Keratinocyte (primary cell): ENCODE data around the gene TPI1. TPM values are rescaled to one million over a fixed set of nuclear protein-coding genes. Genes with fewer than 3 reads are reported as not detected.

Source experiments
- DNase-seq: peaks from one replicate; pipeline ENCODE4 v3.0.0-alpha.2; 2011; ENCODE audit warnings: low read depth, missing footprints, low spot score
- FAIRE-seq: peaks from 2 replicates; lab custom pipeline; 2011; peaks lifted over from hg19 to GRCh38; lab: Jason Lieb, UNC
- H2AFZ ChIP-seq: 2 replicates; pipeline ENCODE4 v1.6.0; 2012; ENCODE audit warnings: low read length, control low read depth, inconsistent platforms; ENCODE audit not compliant: control insufficient read depth
- H3K27ac ChIP-seq: 2 replicates; pipeline ENCODE4 v1.5.1; 2011; ENCODE audit warnings: low read length; ENCODE audit not compliant: control insufficient read depth, insufficient read depth
- H3K27me3 ChIP-seq: 3 replicates; pipeline ENCODE4 v1.6.0; 2011; ENCODE audit warnings: low read length; ENCODE audit not compliant: control insufficient read depth, insufficient read depth; ENCODE audit errors: extremely low read depth
- H3K36me3 ChIP-seq, 2 experiments: 2 replicates in 1 of 2; 3 replicates in 1 of 2; pipeline ENCODE4 v1.5.1; 2011; ENCODE audit warnings: low read length in 2 of 2, mild to moderate bottlenecking in 1 of 2; ENCODE audit not compliant: control insufficient read depth in 2 of 2, insufficient read depth in 2 of 2; ENCODE audit errors: extremely low read depth in 1 of 2
- H3K4me1 ChIP-seq: 3 replicates; pipeline ENCODE4 v1.5.1; 2011; ENCODE audit warnings: low read length; ENCODE audit not compliant: control insufficient read depth, insufficient read depth; ENCODE audit errors: extremely low read depth
- H3K4me2 ChIP-seq: 3 replicates; pipeline ENCODE4 v1.6.0; 2011; ENCODE audit warnings: low read depth, low read length; ENCODE audit not compliant: control insufficient read depth, insufficient read depth; ENCODE audit errors: extremely low read depth
- H3K4me3 ChIP-seq, 3 experiments: fragments of 200-600 bp in 1 of 3; sonication (generic) in 1 of 3; 2 replicates in 2 of 3; 3 replicates in 1 of 3; pipeline ENCODE4 v1.5.1; 2011 to 2016; ENCODE audit warnings: low read length in 3 of 3, mild to moderate bottlenecking in 3 of 3, control low read depth in 2 of 3, inconsistent platforms in 1 of 3, low read depth in 1 of 3, mixed read lengths in 1 of 3, mixed run types in 1 of 3, moderate library complexity in 1 of 3; ENCODE audit not compliant: control insufficient read depth in 2 of 3, insufficient read depth in 2 of 3; ENCODE audit errors: extremely low read depth in 1 of 3
- H3K79me2 ChIP-seq: 2 replicates; pipeline ENCODE4 v1.6.0; 2012; ENCODE audit warnings: low read length; ENCODE audit not compliant: control insufficient read depth, insufficient read depth
- H3K9ac ChIP-seq: 3 replicates; pipeline ENCODE4 v1.6.0; 2011; ENCODE audit warnings: low read length; ENCODE audit not compliant: control insufficient read depth, insufficient read depth; ENCODE audit errors: extremely low read depth
- H3K9me1 ChIP-seq: 3 replicates; pipeline ENCODE4 v1.6.0; 2011; ENCODE audit warnings: low read length; ENCODE audit not compliant: control insufficient read depth, insufficient read depth; ENCODE audit errors: extremely low read depth
- H3K9me3 ChIP-seq: 2 replicates; pipeline ENCODE4 v1.5.1; 2012; ENCODE audit warnings: low read depth, low read length; ENCODE audit not compliant: control insufficient read depth
- H4K20me1 ChIP-seq: 3 replicates; pipeline ENCODE4 v1.6.0; 2011; ENCODE audit warnings: low read length; ENCODE audit not compliant: control insufficient read depth, insufficient read depth; ENCODE audit errors: extremely low read depth
- EZH2 ChIP-seq: IDR thresholded peaks from one replicate; pipeline ENCODE4 v1.6.1; 2012; ENCODE audit warnings: inconsistent platforms, mild to moderate bottlenecking, low read length, moderate library complexity
- dilution Hi-C: fragments of 300-500 bp; cut with MboI; formaldehyde crosslinking; loops from one replicate; pipeline ENCODE4 v1.7.0; 2020; ENCODE audit warnings: low sequenced_read_pairs; ENCODE audit not compliant: extremely low pct_ligation_motif_present
- polyA plus RNA-seq, 5 experiments: library from polyadenylated mRNA; depleted of rRNA in 3 of 5; stranded (reverse) in 3 of 5; stranded (forward) in 1 of 5; unstranded in 1 of 5; fragments of >200 nt; gene quantifications; 1 replicate in 1 of 5; 2 replicates in 3 of 5; 3 replicates in 1 of 5; pipeline versions ENCODE4 v1.2.1 to v1.2.3, GENCODE V29; 2011 to 2012; ENCODE audit warnings: missing spikeins in 2 of 5, low read depth in 1 of 5, low replicate concordance in 1 of 5
- TF ChIP-seq, protein P1 (sequence below), 3 experiments: IDR thresholded peaks in 1 of 3; conservative IDR thresholded peaks in 1 of 3; optimal IDR thresholded peaks in 1 of 3; 2 replicates in 2 of 3; 3 replicates in 1 of 3; pipeline versions ENCODE3 to v1.5.1; 2011; ENCODE audit warnings: low read length in 3 of 3, mild to moderate bottlenecking in 3 of 3, moderate library complexity in 2 of 3, control low read depth in 1 of 3, inconsistent platforms in 1 of 3; ENCODE audit not compliant: insufficient read depth in 2 of 3; ENCODE audit errors: extremely low read depth in 1 of 3

Gene TPI1
- polyA plus RNA-seq, 1 donor (not counting 4 experiments of a cell fraction or from before 2014, with no cell fraction given), result 1,551 TPM

DNA sequence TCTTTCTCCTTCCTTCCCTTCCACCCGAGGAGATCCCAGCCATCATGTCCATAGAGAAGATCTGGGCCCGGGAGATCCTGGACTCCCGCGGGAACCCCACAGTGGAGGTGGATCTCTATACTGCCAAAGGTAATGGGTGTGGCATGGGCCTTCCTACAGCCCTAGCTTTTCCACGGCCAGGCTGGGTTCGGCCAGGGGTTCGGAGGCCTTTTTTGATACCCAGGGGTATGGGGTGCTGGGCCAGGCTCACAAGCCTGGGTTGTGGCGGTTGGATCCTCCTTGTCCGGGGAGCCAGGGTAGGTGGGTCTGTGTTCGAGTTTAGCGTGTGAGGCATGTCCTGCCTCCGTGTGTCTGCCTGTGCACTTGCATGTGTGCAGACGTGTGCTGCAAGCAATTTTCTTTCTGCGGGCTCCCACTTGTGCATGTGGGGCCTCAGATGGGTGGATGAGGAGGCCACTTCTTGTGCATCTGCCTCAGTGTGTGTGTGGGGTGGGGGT, 48.5 kb downstream of the TPI1 start:
- no peak for TF ChIP-seq EZH2
- TF ChIP-seq, protein P1, sequence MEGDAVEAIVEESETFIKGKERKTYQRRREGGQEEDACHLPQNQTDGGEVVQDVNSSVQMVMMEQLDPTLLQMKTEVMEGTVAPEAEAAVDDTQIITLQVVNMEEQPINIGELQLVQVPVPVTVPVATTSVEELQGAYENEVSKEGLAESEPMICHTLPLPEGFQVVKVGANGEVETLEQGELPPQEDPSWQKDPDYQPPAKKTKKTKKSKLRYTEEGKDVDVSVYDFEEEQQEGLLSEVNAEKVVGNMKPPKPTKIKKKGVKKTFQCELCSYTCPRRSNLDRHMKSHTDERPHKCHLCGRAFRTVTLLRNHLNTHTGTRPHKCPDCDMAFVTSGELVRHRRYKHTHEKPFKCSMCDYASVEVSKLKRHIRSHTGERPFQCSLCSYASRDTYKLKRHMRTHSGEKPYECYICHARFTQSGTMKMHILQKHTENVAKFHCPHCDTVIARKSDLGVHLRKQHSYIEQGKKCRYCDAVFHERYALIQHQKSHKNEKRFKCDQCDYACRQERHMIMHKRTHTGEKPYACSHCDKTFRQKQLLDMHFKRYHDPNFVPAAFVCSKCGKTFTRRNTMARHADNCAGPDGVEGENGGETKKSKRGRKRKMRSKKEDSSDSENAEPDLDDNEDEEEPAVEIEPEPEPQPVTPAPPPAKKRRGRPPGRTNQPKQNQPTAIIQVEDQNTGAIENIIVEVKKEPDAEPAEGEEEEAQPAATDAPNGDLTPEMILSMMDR (optimal IDR thresholded peaks at IDR 0.05 in 1 of 3, IDR thresholded peaks at IDR 0.05 in 1 of 3, conservative IDR thresholded peaks at IDR 0.05 in 1 of 3; ENCODE audit: extremely low read depth in 1 of 3, insufficient read depth in 2 of 3, low read length in 3 of 3), result no peak
- H3K9me3 ChIP-seq, result no peaks in the 10 kb centered on the region
- peaks cover 16% of the 10 kb centered on the region for H3K27me3 ChIP-seq
- H3K4me2 ChIP-seq, result no peak overlapping the region
- H3K9me1 ChIP-seq, result peaks cover 2% of the 10 kb centered on the region
- no peak overlapping the region for H3K4me3 ChIP-seq
- no peaks in the 10 kb centered on the region for H4K20me1 ChIP-seq
- FAIRE-seq (no peak), DNase-seq (no peak)
- H3K4me1 ChIP-seq, result peaks cover 9% of the 10 kb centered on the region
- dilution Hi-C loops, result no loop called here
- no peaks in the 10 kb centered on the region for H3K79me2 ChIP-seq
- H3K9ac ChIP-seq, result no peak overlapping the region
- no peak overlapping the region for H2AFZ ChIP-seq
- H3K27ac ChIP-seq, result no peak overlapping the region
- no peaks in the 10 kb centered on the region for H3K36me3 ChIP-seq

DNA sequence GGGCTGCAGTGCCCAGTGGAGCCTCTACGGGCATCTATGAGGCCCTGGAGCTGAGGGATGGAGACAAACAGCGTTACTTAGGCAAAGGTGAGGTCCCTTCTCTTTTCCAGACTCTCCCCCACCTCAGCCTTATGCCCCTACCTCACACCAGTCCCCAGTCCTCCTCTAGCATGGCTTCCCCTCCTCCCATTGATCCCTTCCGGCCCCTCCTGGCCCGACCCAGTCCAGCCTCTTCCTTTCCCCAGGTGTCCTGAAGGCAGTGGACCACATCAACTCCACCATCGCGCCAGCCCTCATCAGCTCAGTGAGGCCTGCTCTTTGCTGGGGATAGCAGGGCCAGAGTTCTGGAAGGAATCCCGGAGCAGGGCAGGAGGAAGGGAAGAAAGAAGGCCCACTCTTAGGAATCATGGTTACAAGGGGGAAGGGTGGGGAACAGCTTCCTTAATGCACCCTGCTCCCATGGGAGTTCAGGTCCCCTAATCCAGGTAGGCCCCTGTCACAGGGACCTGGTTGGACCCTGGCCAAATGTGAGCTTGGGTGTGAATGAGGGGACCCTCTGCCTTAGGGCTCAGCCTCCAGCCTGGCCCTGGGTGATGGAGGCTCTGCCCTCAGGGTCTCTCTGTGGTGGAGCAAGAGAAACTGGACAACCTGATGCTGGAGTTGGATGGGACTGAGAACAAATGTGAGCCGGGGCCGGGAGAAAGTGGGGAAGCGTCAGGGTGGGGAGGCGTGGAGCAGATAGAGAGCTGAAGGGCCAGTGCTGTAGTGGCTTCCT, 49.3 kb downstream of the TPI1 start:
- no peak for TF ChIP-seq EZH2
- TF ChIP-seq, protein P1 (optimal IDR thresholded peaks at IDR 0.05 in 1 of 3, IDR thresholded peaks at IDR 0.05 in 1 of 3, conservative IDR thresholded peaks at IDR 0.05 in 1 of 3; ENCODE audit: extremely low read depth in 1 of 3, insufficient read depth in 2 of 3, low read length in 3 of 3), result no peak
- Histone ChIP-seq H3K27ac (no peak overlapping the region), H3K27me3 (peaks cover 16% of the 10 kb centered on the region), H3K4me2 (no peak overlapping the region), H3K9ac (no peak overlapping the region), H3K9me3 (no peaks in the 10 kb centered on the region), H3K79me2 (no peaks in the 10 kb centered on the region), H3K4me1 (peaks cover 9% of the 10 kb centered on the region), H2AFZ (no peak overlapping the region), H4K20me1 (no peaks in the 10 kb centered on the region), H3K36me3 (no peaks in the 10 kb centered on the region), H3K9me1 (peaks cover 2% of the 10 kb centered on the region), H3K4me3 (no peak overlapping the region)
- FAIRE-seq, result no peak
- dilution Hi-C loops, result no loop called here
- no peak for DNase-seq
